NCI-H187 (cell line): ENCODE data around the gene CRAT.
A peak's percentile ranks its signal among the peaks of the same experiment; 100 is the strongest.
"Not testable (repeated sequence)": the region's sequence is repeated elsewhere in the genome, so short reads cannot be mapped to it uniquely, and the experiment has no call there.

Experiments used
- DNase-seq, 2 experiments: peaks; one replicate each; lab custom pipeline; 2025; lab: John Stamatoyannopoulos, UW

CRAT gene

GRCh38 chr9:129138476-129139232, 28.1 kb upstream of the CRAT start:
- no peak for DNase-seq

- no peak for DNase-seq
Observed at GRCh38 chr9:129138144-129138462, 27.5 kb upstream of the CRAT start.

GRCh38 chr9:129137292-129138143, 26.9 kb upstream of the CRAT start:
- no peak for DNase-seq

GRCh38 chr9:129136446-129137035, 25.9 kb upstream of the CRAT start:
- no peak for DNase-seq

GRCh38 chr9:129135476-129135875, 24.9 kb upstream of the CRAT start:
- no peak for DNase-seq

GRCh38 chr9:129133082-129133481, 22.5 kb upstream of the CRAT start:
- no peak for DNase-seq

- no peak for DNase-seq
Observed at GRCh38 chr9:129131300-129132145, 20.9 kb upstream of the CRAT start.

- no peak for DNase-seq
Observed at GRCh38 chr9:129130791-129131190, 20.2 kb upstream of the CRAT start.

- DNase-seq: not testable (repeated sequence)
Observed at GRCh38 chr9:129130271-129130670, 19.7 kb upstream of the CRAT start.

- no peak for DNase-seq
Observed at GRCh38 chr9:129128689-129129088, 18.1 kb upstream of the CRAT start.

GRCh38 chr9:129126749-129127618, 16.4 kb upstream of the CRAT start:
- DNase-seq: peak in 1 of 2 experiments; percentile 29

- DNase-seq: no peak
Observed at GRCh38 chr9:129125478-129125877, 14.9 kb upstream of the CRAT start.

GRCh38 chr9:129124506-129125069, 14.0 kb upstream of the CRAT start:
- DNase-seq: no peak

GRCh38 chr9:129122976-129123375, 12.4 kb upstream of the CRAT start:
- not testable (repeated sequence) for DNase-seq

GRCh38 chr9:129122133-129122532, 11.5 kb upstream of the CRAT start:
- DNase-seq: no peak

- no peak for DNase-seq
Observed at GRCh38 chr9:129121483-129121882, 10.9 kb upstream of the CRAT start.

- no peak for DNase-seq
Observed at GRCh38 chr9:129118799-129119198, 8.2 kb upstream of the CRAT start.

GRCh38 chr9:129113645-129114304, 3.2 kb upstream of the CRAT start:
- DNase-seq: no peak

- DNase-seq: not testable (repeated sequence)
Observed at GRCh38 chr9:129112526-129112925, 1.9 kb upstream of the CRAT start.

- peak in 1 of 2 experiments; percentile 51 for DNase-seq
Observed at GRCh38 chr9:129111528-129112151, 1.0 kb upstream of the CRAT start.
